Right lobe of liver (tissue), 6 donors: ENCODE data around the gene TREH. TPM values are rescaled to one million over a fixed set of nuclear protein-coding genes. Genes with fewer than 3 reads are reported as not detected.

ENCODE experiments used
- ATAC-seq, 4 donors: fragments of 200-7000 bp; cut with Tn5 transposase; one replicate each; pipeline ENCODE4 v1.9.1; 2020; ENCODE audit warnings: mild to moderate bottlenecking in 4 of 4, moderate library complexity in 4 of 4
- DNase-seq, 3 donors: peaks; one replicate each; pipeline ENCODE4 v3.0.0-alpha.2; 2020
- H3K27ac ChIP-seq, 3 donors: fragments of 200-600 bp; one replicate each; pipeline ENCODE4 v1.8.0; 2022
- H3K27me3 ChIP-seq, 2 donors: fragments of 200-600 bp; one replicate each; pipeline ENCODE4 v1.8.0; 2022
- H3K36me3 ChIP-seq, 4 donors: fragments of 200-600 bp; sonication (generic) in 1 of 4; one replicate each; pipeline versions ENCODE4 v1.5.1 to v1.8.0; 2017 to 2022; ENCODE audit warnings: control low read depth in 1 of 4
- H3K4me1 ChIP-seq, 4 donors: fragments of 200-600 bp; sonication (generic) in 1 of 4; one replicate each; pipeline versions ENCODE4 v1.5.1 to v1.8.0; 2017 to 2022; ENCODE audit warnings: control low read depth in 1 of 4
- H3K4me3 ChIP-seq, 3 donors: fragments of 200-600 bp; one replicate each; pipeline ENCODE4 v1.8.0; 2022
- H3K9me3 ChIP-seq, 4 donors: fragments of 200-600 bp; sonication (generic) in 1 of 4; one replicate each; pipeline versions ENCODE4 v1.5.1 to v1.8.0; 2017 to 2022; ENCODE audit warnings: control low read depth in 1 of 4
- POLR2A ChIP-seq: fragments of 450-650 bp; IDR thresholded peaks from one replicate; pipeline ENCODE4 v1.6.1; 2017; ENCODE audit warnings: antibody characterized with exemption, mild to moderate bottlenecking
- WGBS: methylation state at CpG from one replicate; pipeline ENCODE4 v1.1.6; 2018; ENCODE audit warnings: low coverage, low lambda C conversion rate; ENCODE audit not compliant: insufficient coverage; ENCODE audit errors: missing lambda C conversion rate; 5-methylcytosine and 5-hydroxymethylcytosine counted together
- intact Hi-C, 2 donors: fragments of 100-400 bp; cut with DNase I; formaldehyde crosslinking; loops; one replicate each; pipeline versions ENCODE4 v1.11.2 to v1.14.1; 2022
- microRNA-seq, 2 donors: library from miRNA; unstranded; fragments of <30 nt; microRNA quantifications; one replicate each; pipeline ENCODE4, GENCODE V29; 2019 to 2020
- small RNA-seq, 2 experiments: library from RNA; depleted of rRNA; stranded (forward); fragments of <200 nt; gene quantifications; one replicate each; pipeline ENCODE3, GENCODE V24; 2016
- total RNA-seq, 6 experiments: library from RNA; depleted of rRNA in 2 of 6; stranded (reverse); fragments of >200 nt in 2 of 6; fragmentation: NEBNext Ultra II Directional in 3 of 6; extraction: Animal tissue kit (Norgen Biotek cat#: 25700) in 3 of 6; gene quantifications; one replicate each; pipeline versions ENCODE4 v1.1.0 to v1.2.4, GENCODE V29; 2016 to 2023
- TF ChIP-seq, protein P1 (sequence below), 4 donors: fragments of 200-600 bp in 3 of 4; fragments of 450-650 bp in 1 of 4; IDR thresholded peaks; one replicate each; pipeline versions ENCODE4 v1.5.1 to v1.8.0; 2016 to 2022; ENCODE audit warnings: antibody characterized with exemption in 4 of 4, mild to moderate bottlenecking in 2 of 4
- donor health status: DM: no; HTN: yes; CAD: no.
- donor health status: DM: no; HTN: no; CAD: no.
- donor health status: DM: no; HTN: no; CAD: no.
- donor health status: DM: no; HTN: yes; CAD: no.
- donor health status: DM: no; HTN: yes; CAD: no.

The TREH gene
- total RNA-seq, 6 experiments from 2014 or later: 2.1 to 5.1 (median 2.9) TPM; not detected in 2

DNA sequence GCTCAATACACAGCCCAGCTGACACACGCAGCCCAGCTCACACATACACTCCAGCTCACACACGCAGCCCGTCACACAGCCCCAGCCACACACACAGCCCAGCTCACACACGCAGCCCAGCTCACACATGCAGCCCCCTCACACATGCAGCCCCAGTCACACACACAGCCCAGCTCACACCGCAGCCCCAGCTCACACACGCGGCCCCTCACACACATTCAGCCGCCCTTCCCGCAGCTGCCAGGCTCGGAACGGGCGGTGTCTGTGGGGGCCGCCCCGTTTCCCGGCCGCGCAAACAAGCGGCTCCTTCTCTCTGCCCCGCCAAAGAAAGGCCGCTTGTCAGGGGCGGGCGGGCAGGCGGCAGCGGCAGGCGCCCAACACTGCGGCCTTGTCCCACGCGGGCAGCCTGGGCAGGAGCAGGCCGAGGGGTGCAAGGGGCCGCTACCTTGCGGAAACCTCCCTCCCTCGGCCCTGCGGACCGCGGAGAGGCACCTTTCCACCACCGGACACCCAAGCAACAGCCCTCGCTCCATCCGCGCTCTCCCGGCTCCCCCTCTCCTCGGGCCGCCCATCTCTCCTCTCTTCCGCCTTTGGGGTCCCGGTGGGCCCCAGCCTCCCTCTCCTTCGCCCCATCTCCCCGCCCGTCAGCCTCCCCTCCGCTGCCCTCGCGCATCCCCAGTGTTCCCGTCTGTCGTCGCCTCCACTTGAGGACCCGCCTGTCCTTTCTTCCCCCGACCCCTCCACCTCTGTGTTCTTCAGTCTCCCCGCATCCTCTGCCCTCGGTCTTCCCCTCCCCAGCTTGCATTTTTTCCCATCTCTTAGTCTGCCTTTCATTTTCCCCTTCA lies 69.8 kb downstream of the TREH start:
- Histone ChIP-seq H3K9me3 (no peaks in the 10 kb centered on the region), H3K4me3 (peak overlapping the region; percentile 4 to 33 (median 23)), H3K27ac (peak overlapping the region in 2 of 3 donors; percentile 31), H3K36me3 (no peaks in the 10 kb centered on the region), H3K27me3 (peaks cover 0 to 9% of the 10 kb centered on the region in 2 donors), H3K4me1 (peaks cover 0 to 15% (median 4%) of the 10 kb centered on the region in 4 donors)
- WGBS: 24% methylated on average over 28 of the region's 57 CpGs
- ATAC-seq (no peak), DNase-seq (no peak)
- intact Hi-C loops: no loop called here
- TF ChIP-seq POLR2A: no peak
- TF ChIP-seq, protein P1, sequence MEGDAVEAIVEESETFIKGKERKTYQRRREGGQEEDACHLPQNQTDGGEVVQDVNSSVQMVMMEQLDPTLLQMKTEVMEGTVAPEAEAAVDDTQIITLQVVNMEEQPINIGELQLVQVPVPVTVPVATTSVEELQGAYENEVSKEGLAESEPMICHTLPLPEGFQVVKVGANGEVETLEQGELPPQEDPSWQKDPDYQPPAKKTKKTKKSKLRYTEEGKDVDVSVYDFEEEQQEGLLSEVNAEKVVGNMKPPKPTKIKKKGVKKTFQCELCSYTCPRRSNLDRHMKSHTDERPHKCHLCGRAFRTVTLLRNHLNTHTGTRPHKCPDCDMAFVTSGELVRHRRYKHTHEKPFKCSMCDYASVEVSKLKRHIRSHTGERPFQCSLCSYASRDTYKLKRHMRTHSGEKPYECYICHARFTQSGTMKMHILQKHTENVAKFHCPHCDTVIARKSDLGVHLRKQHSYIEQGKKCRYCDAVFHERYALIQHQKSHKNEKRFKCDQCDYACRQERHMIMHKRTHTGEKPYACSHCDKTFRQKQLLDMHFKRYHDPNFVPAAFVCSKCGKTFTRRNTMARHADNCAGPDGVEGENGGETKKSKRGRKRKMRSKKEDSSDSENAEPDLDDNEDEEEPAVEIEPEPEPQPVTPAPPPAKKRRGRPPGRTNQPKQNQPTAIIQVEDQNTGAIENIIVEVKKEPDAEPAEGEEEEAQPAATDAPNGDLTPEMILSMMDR (IDR thresholded peaks at IDR 0.05): no peak

DNA sequence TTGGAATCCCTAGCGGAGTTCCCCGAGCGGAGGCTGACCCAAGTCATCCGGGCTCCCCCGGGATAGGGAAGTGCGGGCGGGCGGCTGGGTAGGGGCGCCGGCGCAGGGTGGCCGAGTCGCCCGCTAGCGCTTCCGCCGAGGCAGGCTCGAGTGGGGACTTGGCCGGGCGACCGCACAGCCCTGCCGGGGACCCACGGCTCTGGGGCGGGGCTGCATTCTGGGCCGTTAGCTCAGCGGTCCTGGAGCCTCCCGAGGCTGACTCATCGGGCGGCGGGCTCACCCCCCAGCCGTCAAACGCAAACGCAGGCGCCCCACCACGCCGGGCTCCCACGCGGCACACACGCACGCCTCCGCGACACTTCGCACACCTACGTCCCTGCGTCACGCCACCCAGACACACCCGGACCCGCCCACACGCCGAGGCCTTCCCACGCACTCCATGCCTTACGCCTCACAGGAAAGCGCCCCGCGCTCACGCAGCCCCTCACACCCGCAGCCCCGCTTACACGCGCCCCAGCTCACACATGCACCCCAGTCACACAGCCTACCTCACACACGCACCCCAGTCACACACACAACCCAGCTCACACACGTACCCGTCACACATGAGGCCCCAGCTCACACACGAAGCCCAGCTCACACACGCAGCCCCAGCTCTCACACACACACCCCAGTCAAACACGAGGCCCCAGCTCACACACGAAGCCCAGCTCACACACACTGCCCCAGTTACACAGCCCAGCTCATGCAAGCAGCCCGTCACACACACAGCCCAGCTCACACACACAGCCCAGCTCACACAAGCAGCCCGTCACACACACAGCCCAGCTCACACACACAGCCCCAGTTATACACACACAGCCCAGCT lies 70.9 kb downstream of the TREH start:
- peak; percentile 27 to 37 (median 33) for ATAC-seq
- no peak for TF ChIP-seq POLR2A
- TF ChIP-seq, protein P1 (IDR thresholded peaks at IDR 0.05): no peak
- H3K27ac ChIP-seq: peak overlapping the region; percentile 37 to 85 (median 50)
- intact Hi-C loops: no loop called here
- WGBS: 7% methylated on average over 22 of the region's 69 CpGs
- peaks cover 0 to 15% (median 4%) of the 10 kb centered on the region in 4 donors for H3K4me1 ChIP-seq
- DNase-seq: peak in 2 of 3 donors; percentile 59 to 67
- H3K36me3 ChIP-seq: no peaks in the 10 kb centered on the region
- H3K9me3 ChIP-seq: no peaks in the 10 kb centered on the region
- H3K4me3 ChIP-seq: peak overlapping the region; percentile 29 to 50 (median 39)
- H3K27me3 ChIP-seq: peaks cover 0 to 9% of the 10 kb centered on the region in 2 donors

DNA sequence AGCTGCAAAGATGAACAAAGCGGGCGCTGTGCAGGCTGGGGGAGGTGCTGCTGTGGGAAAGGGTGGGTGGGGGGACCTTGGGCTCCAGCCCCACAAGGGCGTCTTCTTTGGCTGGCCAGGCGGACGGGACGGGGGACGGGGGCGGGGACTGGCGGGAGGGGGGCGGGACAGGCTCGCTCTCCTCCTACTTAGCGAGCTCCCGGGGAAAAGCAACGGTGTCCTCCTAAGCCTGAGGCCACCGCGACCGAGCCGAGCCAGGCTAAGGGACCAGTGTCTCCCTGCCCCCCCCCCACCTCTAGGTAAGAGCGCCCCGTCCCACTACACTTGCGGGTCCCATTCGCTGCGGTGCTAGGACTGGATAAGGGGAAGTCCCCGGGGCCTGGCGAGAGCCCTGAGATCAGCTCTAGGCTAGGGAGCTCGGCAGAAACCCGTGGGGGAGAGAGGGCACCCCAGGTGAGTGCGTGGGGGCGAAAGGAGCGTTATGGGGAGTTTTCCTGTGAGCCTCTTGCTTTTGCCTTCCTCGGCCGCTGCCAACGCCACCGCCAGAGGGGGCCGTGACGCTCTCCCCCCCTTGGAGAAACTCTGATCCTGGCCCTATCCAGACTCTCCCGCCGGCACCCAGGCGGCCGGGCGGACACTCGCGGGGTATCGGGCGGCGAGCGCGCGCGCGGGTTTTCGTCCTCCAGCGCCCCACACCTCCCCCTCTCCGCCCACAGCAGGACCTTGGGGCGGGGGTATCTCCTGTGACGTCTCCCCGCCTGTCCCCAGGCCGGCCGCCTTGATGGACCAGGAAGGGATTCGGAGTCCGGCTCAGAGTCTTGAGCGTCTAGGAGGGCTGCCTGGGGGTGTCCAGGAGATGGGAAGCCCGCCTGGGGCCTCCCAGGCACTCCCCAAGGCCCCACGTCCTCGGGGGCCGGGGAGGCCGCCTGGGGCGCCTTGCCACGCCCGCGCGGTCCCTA lies 71.8 kb downstream of the TREH start, which contains the start of gene PHLDB1:
PHLDB1 (plus strand) TSS at position 215 of the 959 bp plus-strand sequence. CDS start 6,222 bp downstream, outside the sequence.
- H3K4me1 ChIP-seq: peaks cover 0 to 15% (median 4%) of the 10 kb centered on the region in 4 donors
- H3K4me3 ChIP-seq: peak within 1 kb of the TSS; percentile 29 to 50 (median 39)
- peak within 1 kb of the TSS; percentile 37 to 85 (median 50) for H3K27ac ChIP-seq
- intact Hi-C loops: no loop called here
- no peaks in the 10 kb centered on the region for H3K9me3 ChIP-seq
- ATAC-seq (peak; percentile 42 to 63 (median 50)), DNase-seq (peak in 2 of 3 donors; percentile 59 to 67)
- TF ChIP-seq, protein P1 (IDR thresholded peaks at IDR 0.05): peak; percentile 18 to 39 (median 39)
- TF ChIP-seq POLR2A: no peak
- H3K27me3 ChIP-seq: peaks cover 0 to 9% of the 10 kb centered on the region in 2 donors
- 2% methylated on average over 21 of the region's 72 CpGs for WGBS
- H3K36me3 ChIP-seq: no peaks in the 10 kb centered on the region

Small RNA genes lying within 50 kb of the gene (microRNA-seq; reads per million reads assigned to microRNA genes)
- 0 reads per million in 2 donors for gene MIR6716

Small RNA genes lying within 50 kb of the gene (small RNA-seq; reads per million reads assigned to genes)
- gene RNU6-376P: 0 reads per million in 2 experiments

Other genes with a start within 250 kb of the TREH start
- gene KMT2A, start 243.2 kb downstream of the TREH start, total RNA-seq: 10 to 100 TPM; 15.5 to 24.9 (median 19.5) TPM
- 10 to 100 TPM; 21.5 to 88.3 (median 50.6) TPM for gene TTC36, start 152.2 kb downstream of the TREH start, total RNA-seq
- gene TMEM25, start 148.5 kb downstream of the TREH start, total RNA-seq: 10 to 100 TPM in 5 of 6 experiments, 1 to 10 TPM in 1; 9.2 to 31.0 (median 23.5) TPM
- gene IFT46, start 113.7 kb downstream of the TREH start, total RNA-seq: 1 to 10 TPM; 4.0 to 6.4 (median 5.2) TPM
- gene ARCN1, start 107.2 kb downstream of the TREH start, total RNA-seq: 10 to 100 TPM; 58.3 to 91.7 (median 75.8) TPM
- gene PHLDB1, start 72.0 kb downstream of the TREH start, total RNA-seq: 10 to 100 TPM in 1 of 6 experiments, 1 to 10 TPM in 5; 5.4 to 11.7 (median 6.3) TPM
- gene DDX6, start 111.5 kb upstream of the TREH start, total RNA-seq: 10 to 100 TPM; 37.9 to 46.1 (median 43.3) TPM
- gene CXCR5, start 204.2 kb upstream of the TREH start, total RNA-seq: under 1 TPM in 2 of 6 experiments, not detected in 4; 0.07 TPM
- 10 to 100 TPM; 10.2 to 22.5 (median 19.8) TPM for gene BCL9L, start 246.3 kb upstream of the TREH start, total RNA-seq